ENCODE measurements around the gene HMCN2. TPM values are rescaled to one million over a fixed set of nuclear protein-coding genes. Genes with fewer than 3 reads are reported as not detected.

The HMCN2 gene
- total RNA-seq, 5 donors from 2014 or later (not counting 1 experiment from before 2014, with no cell fraction given): 0.03 TPM; not detected in 4

GRCh38 chr9:130313103-130313858, 47.7 kb downstream of the HMCN2 start:
- WGBS (ENCODE audit: insufficient coverage): 77% methylated on average over 11 of the region's 16 CpGs
- H3K4me1 Mint-ChIP-seq: peaks cover 0 to 5% (median 0%) of the 10 kb centered on the region in 3 donors
- H3K4me3 ChIP-seq (ENCODE audit: control insufficient read depth in 1 of 2, extremely low read depth in 1 of 2, low read length in 1 of 2): no peak overlapping the region
- no peak overlapping the region for H3K27ac ChIP-seq (ENCODE audit: low read length)
- no peak overlapping the region for H3K27ac Mint-ChIP-seq
- no peaks in the 10 kb centered on the region for H3K36me3 Mint-ChIP-seq
- no peaks in the 10 kb centered on the region for H3K4me1 ChIP-seq (ENCODE audit: control insufficient read depth in 1 of 2, extremely low read depth in 1 of 2, insufficient read depth in 2 of 2, low read length in 2 of 2)
- ChIA-PET POLR2A (no interaction called here), CTCF (no interaction called here)
- no peaks in the 10 kb centered on the region for H3K9me3 ChIP-seq
- ATAC-seq (replicated peaks in 1 of 4) (no peak), DNase-seq (no peak)
- H3K4me3 Mint-ChIP-seq: no peak overlapping the region
- no peaks in the 10 kb centered on the region for H3K9me3 Mint-ChIP-seq
- peaks cover under 1 to 26% of the 10 kb centered on the region in 2 experiments for H3K27me3 ChIP-seq (replicated peaks in 1 of 2; ENCODE audit: control insufficient read depth in 2 of 2, extremely low read depth in 1 of 2, insufficient read depth in 2 of 2, low read length in 1 of 2)
- peaks cover 17 to 27% of the 10 kb centered on the region in 2 donors for H3K27me3 Mint-ChIP-seq
- H3K36me3 ChIP-seq (ENCODE audit: control insufficient read depth in 2 of 2, extremely low read depth in 1 of 2, insufficient read depth in 1 of 2, low read length in 1 of 2): no peaks in the 10 kb centered on the region

- peaks cover 3 to 44% of the 10 kb centered on the region in 2 experiments for H3K27me3 ChIP-seq (replicated peaks in 1 of 2; ENCODE audit: control insufficient read depth in 2 of 2, extremely low read depth in 1 of 2, insufficient read depth in 2 of 2, low read length in 1 of 2)
- POLR2A ChIA-PET: no interaction called here
These were observed 50.1 kb downstream of the HMCN2 start for GRCh38 chr9:130315446-130316226.

DNA sequence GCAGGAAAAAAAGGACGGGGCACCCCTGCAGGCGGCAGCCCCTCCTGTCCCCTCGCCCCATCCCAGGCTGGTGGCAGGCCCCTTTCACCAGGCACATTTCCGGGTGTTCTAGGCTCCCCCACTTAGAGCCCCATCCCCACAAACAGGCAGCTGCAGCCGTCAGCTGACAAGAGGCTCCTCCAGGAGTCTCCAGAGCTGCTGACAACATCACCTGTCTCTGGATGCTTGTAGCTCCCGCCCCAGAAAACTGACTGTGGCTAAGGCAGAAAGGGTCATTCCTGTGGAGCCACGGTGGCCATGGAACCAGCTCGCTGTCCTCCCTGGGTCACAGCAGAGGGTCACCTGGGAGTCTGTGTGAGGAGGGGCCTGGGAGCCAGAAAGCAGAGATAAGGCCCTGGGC, 50.9 kb downstream of the HMCN2 start:
- Mint-ChIP-seq H3K4me3 (no peak overlapping the region), H3K9me3 (no peaks in the 10 kb centered on the region), H3K4me1 (peaks cover 0 to 5% (median 0%) of the 10 kb centered on the region in 3 donors), H3K27me3 (peaks cover 26 to 42% of the 10 kb centered on the region in 2 donors), H3K27ac (no peak overlapping the region), H3K36me3 (no peaks in the 10 kb centered on the region)
- no peaks in the 10 kb centered on the region for H3K36me3 ChIP-seq (ENCODE audit: control insufficient read depth in 2 of 2, extremely low read depth in 1 of 2, insufficient read depth in 1 of 2, low read length in 1 of 2)
- DNase-seq (no peak), ATAC-seq (replicated peaks in 1 of 4) (no peak)
- CTCF ChIA-PET: no interaction called here
- POLR2A ChIA-PET: no interaction called here
- H3K9me3 ChIP-seq: no peaks in the 10 kb centered on the region
- no peak overlapping the region for H3K27ac ChIP-seq (ENCODE audit: low read length)
- peaks cover 3 to 51% of the 10 kb centered on the region in 2 experiments for H3K27me3 ChIP-seq (replicated peaks in 1 of 2; ENCODE audit: control insufficient read depth in 2 of 2, extremely low read depth in 1 of 2, insufficient read depth in 2 of 2, low read length in 1 of 2)
- no peaks in the 10 kb centered on the region for H3K4me1 ChIP-seq (ENCODE audit: control insufficient read depth in 1 of 2, extremely low read depth in 1 of 2, insufficient read depth in 2 of 2, low read length in 2 of 2)
- 72% methylated on average over 7 of the region's 8 CpGs for WGBS (ENCODE audit: insufficient coverage)
- no peak overlapping the region for H3K4me3 ChIP-seq (ENCODE audit: control insufficient read depth in 1 of 2, extremely low read depth in 1 of 2, low read length in 1 of 2)

More at GRCh38 chr9:130315446-130316226, 50.1 kb downstream of the HMCN2 start:
- H3K27me3 Mint-ChIP-seq: peaks cover 20 to 34% of the 10 kb centered on the region in 2 donors
- WGBS (ENCODE audit: insufficient coverage): 75% methylated on average over 10 of the region's 13 CpGs
- H3K36me3 Mint-ChIP-seq: no peaks in the 10 kb centered on the region
- ATAC-seq (replicated peaks in 1 of 4) (no peak), DNase-seq (no peak)
- Histone ChIP-seq H3K9me3 (no peaks in the 10 kb centered on the region), H3K27ac (ENCODE audit: low read length) (no peak overlapping the region), H3K36me3 (ENCODE audit: control insufficient read depth in 2 of 2, extremely low read depth in 1 of 2, insufficient read depth in 1 of 2, low read length in 1 of 2) (no peaks in the 10 kb centered on the region), H3K4me3 (ENCODE audit: control insufficient read depth in 1 of 2, extremely low read depth in 1 of 2, low read length in 1 of 2) (no peak overlapping the region), H3K4me1 (ENCODE audit: control insufficient read depth in 1 of 2, extremely low read depth in 1 of 2, insufficient read depth in 2 of 2, low read length in 2 of 2) (no peaks in the 10 kb centered on the region)
- no peak overlapping the region for H3K27ac Mint-ChIP-seq
- H3K9me3 Mint-ChIP-seq: no peaks in the 10 kb centered on the region
- no peak overlapping the region for H3K4me3 Mint-ChIP-seq
- CTCF ChIA-PET: no interaction called here
- peaks cover 0 to 5% (median 0%) of the 10 kb centered on the region in 3 donors for H3K4me1 Mint-ChIP-seq

- Histone ChIP-seq H3K27me3 (replicated peaks in 1 of 2; ENCODE audit: control insufficient read depth in 2 of 2, extremely low read depth in 1 of 2, insufficient read depth in 2 of 2, low read length in 1 of 2) (peaks cover 3 to 59% of the 10 kb centered on the region in 2 experiments), H3K4me1 (ENCODE audit: control insufficient read depth in 1 of 2, extremely low read depth in 1 of 2, insufficient read depth in 2 of 2, low read length in 2 of 2) (no peaks in the 10 kb centered on the region), H3K4me3 (ENCODE audit: control insufficient read depth in 1 of 2, extremely low read depth in 1 of 2, low read length in 1 of 2) (no peak overlapping the region), H3K27ac (ENCODE audit: low read length) (no peak overlapping the region), H3K9me3 (no peaks in the 10 kb centered on the region), H3K36me3 (ENCODE audit: control insufficient read depth in 2 of 2, extremely low read depth in 1 of 2, insufficient read depth in 1 of 2, low read length in 1 of 2) (no peaks in the 10 kb centered on the region)
- no peak for ATAC-seq (replicated peaks in 1 of 4)
- no peaks in the 10 kb centered on the region for H3K9me3 Mint-ChIP-seq
- 81% methylated on average over 14 of the region's 19 CpGs for WGBS (ENCODE audit: insufficient coverage)
- H3K4me3 Mint-ChIP-seq: no peak overlapping the region
- no peak overlapping the region for H3K27ac Mint-ChIP-seq
- CTCF ChIA-PET: no interaction called here
- peaks cover 42 to 62% of the 10 kb centered on the region in 2 donors for H3K27me3 Mint-ChIP-seq
- DNase-seq: no peak
- POLR2A ChIA-PET: no interaction called here
- peaks cover 0 to 5% (median 0%) of the 10 kb centered on the region in 3 donors for H3K4me1 Mint-ChIP-seq
- no peaks in the 10 kb centered on the region for H3K36me3 Mint-ChIP-seq
These were observed 53.7 kb downstream of the HMCN2 start for GRCh38 chr9:130319300-130319699.

DNA sequence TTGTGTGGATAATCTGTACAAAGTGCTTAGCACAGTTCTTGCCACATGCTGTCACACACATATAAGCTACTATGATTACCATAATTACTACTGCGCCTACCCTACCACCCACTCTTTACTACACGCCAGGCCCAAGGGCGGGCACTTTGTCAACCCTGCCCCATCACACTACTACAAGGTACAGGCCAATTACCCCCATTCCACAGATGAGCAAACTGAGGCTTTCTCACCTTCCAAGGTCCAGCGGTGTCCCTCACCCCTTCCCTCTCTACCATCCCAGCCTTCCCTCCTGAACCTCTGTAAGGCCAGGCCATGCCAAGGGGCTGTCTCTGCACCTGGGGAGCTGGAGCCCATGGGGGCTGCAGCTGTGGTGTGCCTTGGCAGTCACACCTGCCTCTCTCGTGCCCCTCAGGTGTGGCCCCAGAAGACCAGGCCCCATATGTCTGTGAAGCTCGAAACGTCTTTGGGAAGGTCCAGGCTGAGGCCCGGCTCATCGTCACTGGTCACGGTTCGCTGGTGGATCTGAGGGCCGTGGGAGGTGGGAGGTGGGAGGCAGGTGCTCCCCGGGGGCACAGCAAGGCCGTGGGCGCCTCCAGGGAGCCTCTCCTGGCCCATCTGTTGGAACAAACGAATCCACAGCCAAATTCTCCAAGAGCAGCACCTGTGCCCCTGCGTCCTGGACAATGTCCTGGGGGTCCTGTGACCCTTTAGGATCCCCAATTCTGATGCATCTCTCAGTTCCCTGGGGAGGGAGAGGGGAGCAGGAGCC, 54.6 kb downstream of the HMCN2 start:
- DNase-seq (no peak), ATAC-seq (replicated peaks in 1 of 4) (no peak)
- Histone ChIP-seq H3K27me3 (replicated peaks in 1 of 2; ENCODE audit: control insufficient read depth in 2 of 2, extremely low read depth in 1 of 2, insufficient read depth in 2 of 2, low read length in 1 of 2) (peaks cover 3 to 61% of the 10 kb centered on the region in 2 experiments), H3K27ac (ENCODE audit: low read length) (no peak overlapping the region), H3K36me3 (ENCODE audit: control insufficient read depth in 2 of 2, extremely low read depth in 1 of 2, insufficient read depth in 1 of 2, low read length in 1 of 2) (no peaks in the 10 kb centered on the region), H3K4me1 (ENCODE audit: control insufficient read depth in 1 of 2, extremely low read depth in 1 of 2, insufficient read depth in 2 of 2, low read length in 2 of 2) (no peaks in the 10 kb centered on the region), H3K9me3 (no peaks in the 10 kb centered on the region), H3K4me3 (ENCODE audit: control insufficient read depth in 1 of 2, extremely low read depth in 1 of 2, low read length in 1 of 2) (no peak overlapping the region)
- H3K4me3 Mint-ChIP-seq: no peak overlapping the region
- 86% methylated on average over 8 of the region's 17 CpGs for WGBS (ENCODE audit: insufficient coverage)
- POLR2A ChIA-PET: no interaction called here
- CTCF ChIA-PET: no interaction called here
- H3K36me3 Mint-ChIP-seq: no peaks in the 10 kb centered on the region
- no peaks in the 10 kb centered on the region for H3K9me3 Mint-ChIP-seq
- no peak overlapping the region for H3K27ac Mint-ChIP-seq
- H3K4me1 Mint-ChIP-seq: peaks cover 0 to 5% (median 0%) of the 10 kb centered on the region in 3 donors
- peaks cover 45 to 68% of the 10 kb centered on the region in 2 donors for H3K27me3 Mint-ChIP-seq

- Mint-ChIP-seq H3K4me1 (peaks cover 0 to 2% (median 0%) of the 10 kb centered on the region in 3 donors), H3K36me3 (no peaks in the 10 kb centered on the region), H3K4me3 (no peak overlapping the region), H3K27me3 (peaks cover 49 to 72% of the 10 kb centered on the region in 2 donors), H3K27ac (no peak overlapping the region), H3K9me3 (no peaks in the 10 kb centered on the region)
- H3K4me3 ChIP-seq (ENCODE audit: control insufficient read depth in 1 of 2, extremely low read depth in 1 of 2, low read length in 1 of 2): no peak overlapping the region
- no peaks in the 10 kb centered on the region for H3K36me3 ChIP-seq (ENCODE audit: control insufficient read depth in 2 of 2, extremely low read depth in 1 of 2, insufficient read depth in 1 of 2, low read length in 1 of 2)
- ATAC-seq (replicated peaks in 1 of 4): no peak
- H3K9me3 ChIP-seq: no peaks in the 10 kb centered on the region
- POLR2A ChIA-PET: no interaction called here
- CTCF ChIA-PET: no interaction called here
- no peaks in the 10 kb centered on the region for H3K4me1 ChIP-seq (ENCODE audit: control insufficient read depth in 1 of 2, extremely low read depth in 1 of 2, insufficient read depth in 2 of 2, low read length in 2 of 2)
- H3K27ac ChIP-seq (ENCODE audit: low read length): no peak overlapping the region
- 75% methylated on average over 23 of the region's 29 CpGs for WGBS (ENCODE audit: insufficient coverage)
- peaks cover 3 to 63% of the 10 kb centered on the region in 2 experiments for H3K27me3 ChIP-seq (replicated peaks in 1 of 2; ENCODE audit: control insufficient read depth in 2 of 2, extremely low read depth in 1 of 2, insufficient read depth in 2 of 2, low read length in 1 of 2)
- DNase-seq: no peak
These were observed 55.3 kb downstream of the HMCN2 start for GRCh38 chr9:130320723-130321481.

Measured in T-cell (primary cell).